Left renal cortex interstitium (tissue), 4 donors: Measurements from ENCODE around the gene AHCTF1. TPM values are rescaled to one million over a fixed set of nuclear protein-coding genes. Genes with fewer than 3 reads are reported as not detected.
"Not testable (repeated sequence)": the region's sequence is repeated elsewhere in the genome, so short reads cannot be mapped to it uniquely, and the experiment has no call there.

Experiments
- DNase-seq, 4 donors: peaks; one replicate each; pipeline ENCODE4 v3.0.0-alpha.2; 2013; ENCODE audit warnings: low read depth in 4 of 4, low spot score in 2 of 4, missing footprints in 1 of 4
- polyA plus RNA-seq, 4 donors: library from polyadenylated mRNA; unstranded; fragments of 120-200 nt; gene quantifications; one replicate each; pipeline ENCODE4 v1.2.1, GENCODE V29; 2013; ENCODE audit not compliant: insufficient read length in 4 of 4

The AHCTF1 gene
- polyA plus RNA-seq, 4 donors, result 40.3 to 60.1 (median 56.5) TPM

DNA sequence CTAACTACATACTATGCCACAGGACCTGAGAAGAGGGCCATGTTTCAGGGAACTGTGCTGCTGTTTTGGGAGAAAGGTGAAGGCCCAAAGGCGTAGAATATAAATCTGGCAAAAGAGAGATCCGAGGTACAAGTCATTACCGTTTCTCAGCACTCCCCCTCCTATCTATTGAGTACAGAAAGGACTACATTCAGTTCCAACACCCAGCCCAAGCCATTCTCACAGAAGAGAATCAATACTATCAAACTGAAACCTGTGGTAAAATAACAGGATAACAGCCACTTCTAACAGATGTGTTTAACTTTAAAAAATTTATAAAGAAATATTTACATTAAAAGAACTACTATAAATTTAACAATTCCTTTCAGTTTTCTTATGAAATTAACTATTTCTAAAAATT lies 7.8 kb downstream of the AHCTF1 start:
- no peak for DNase-seq

GRCh38 chr1:246923482-246923881 lies 8.3 kb downstream of the AHCTF1 start:
- no peak for DNase-seq

- DNase-seq, result no peak
Measured at GRCh38 chr1:246921481-246921880, 10.3 kb downstream of the AHCTF1 start.

GRCh38 chr1:246919902-246920301 lies 11.8 kb downstream of the AHCTF1 start:
- DNase-seq, result no peak

DNA sequence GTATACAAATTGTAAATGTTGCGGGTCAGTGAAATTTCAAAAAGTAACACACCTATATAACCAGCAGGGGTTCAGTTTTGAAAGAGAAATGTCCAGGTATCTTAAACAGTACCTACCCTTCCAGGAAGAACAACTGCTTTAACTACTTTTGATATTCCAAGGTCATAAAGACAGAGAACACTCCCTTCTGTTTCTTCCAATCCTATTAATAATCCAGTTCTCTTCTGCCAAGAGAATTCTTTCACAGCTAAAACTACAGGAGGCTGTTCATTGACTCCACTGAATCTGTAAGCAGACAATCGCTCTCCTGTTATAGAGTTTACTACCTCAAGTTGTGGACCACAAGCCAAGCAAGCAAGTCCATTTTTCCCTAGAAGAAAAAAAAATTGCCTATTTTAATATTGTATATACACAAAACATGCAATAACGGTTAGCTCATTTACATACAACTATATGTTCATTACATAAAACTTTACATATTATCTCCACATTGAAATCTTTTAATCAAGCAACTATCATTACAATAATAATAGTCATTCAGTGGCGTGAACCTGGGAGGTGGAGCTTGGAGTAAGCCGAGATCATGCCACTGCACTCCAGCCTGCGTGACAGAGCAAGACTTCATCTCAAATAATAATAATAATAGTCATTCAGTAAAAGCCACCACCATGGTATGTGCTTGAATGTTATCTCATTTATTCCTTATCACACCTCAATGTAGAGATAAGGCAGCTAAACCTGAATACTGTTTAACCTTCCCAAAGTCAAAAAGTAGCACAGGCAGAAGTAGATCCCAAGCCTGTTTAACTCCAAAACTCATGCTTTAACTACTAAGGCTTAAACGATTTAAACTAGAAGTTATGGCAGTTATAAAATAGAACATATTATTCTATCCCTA lies 15.5 kb downstream of the AHCTF1 start:
- not testable (repeated sequence) for DNase-seq

DNA sequence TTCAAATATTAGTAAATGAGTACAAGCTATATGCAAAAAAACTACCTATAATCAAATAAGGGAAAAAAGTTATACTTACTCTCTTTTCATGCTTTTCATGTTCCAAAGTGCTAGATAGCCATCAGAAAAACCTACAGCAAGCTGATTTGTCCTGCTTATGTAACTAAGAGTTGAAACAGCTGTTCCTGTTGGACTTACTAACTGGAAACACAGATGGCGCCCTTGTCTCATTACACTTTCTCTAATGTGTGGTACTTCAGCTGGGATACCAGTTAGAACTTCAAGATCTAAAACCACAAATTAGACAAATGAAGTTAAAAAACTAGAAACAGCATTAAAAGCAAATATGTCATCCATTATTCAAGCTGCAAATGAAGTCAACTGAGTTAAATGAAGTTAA lies 24.3 kb downstream of the AHCTF1 start:
- peak in 2 of 4 donors; percentile 8 to 45 for DNase-seq

DNA sequence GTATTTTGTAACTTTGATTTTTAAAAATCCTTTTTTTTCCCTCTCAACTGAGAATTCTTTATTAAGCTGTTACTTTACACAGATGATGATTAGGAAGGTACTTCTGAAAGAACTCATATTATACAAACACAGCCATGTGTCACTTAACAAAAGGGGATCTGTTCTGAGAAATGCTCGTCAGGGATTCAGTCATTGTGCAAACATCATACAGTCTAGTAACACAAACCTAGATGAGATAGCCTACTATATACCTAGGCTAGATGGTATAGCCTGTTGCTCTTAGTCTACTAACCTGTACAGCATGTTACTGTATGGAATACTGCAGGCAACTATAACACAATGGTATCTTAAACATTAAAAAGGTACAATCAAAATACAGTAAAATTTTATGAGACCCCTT lies 24.9 kb downstream of the AHCTF1 start:
- DNase-seq, result no peak

- DNase-seq, result no peak
Measured at GRCh38 chr1:246901874-246902273, 29.9 kb downstream of the AHCTF1 start.

GRCh38 chr1:246897302-246897701 lies 34.4 kb downstream of the AHCTF1 start:
- no peak for DNase-seq

DNA sequence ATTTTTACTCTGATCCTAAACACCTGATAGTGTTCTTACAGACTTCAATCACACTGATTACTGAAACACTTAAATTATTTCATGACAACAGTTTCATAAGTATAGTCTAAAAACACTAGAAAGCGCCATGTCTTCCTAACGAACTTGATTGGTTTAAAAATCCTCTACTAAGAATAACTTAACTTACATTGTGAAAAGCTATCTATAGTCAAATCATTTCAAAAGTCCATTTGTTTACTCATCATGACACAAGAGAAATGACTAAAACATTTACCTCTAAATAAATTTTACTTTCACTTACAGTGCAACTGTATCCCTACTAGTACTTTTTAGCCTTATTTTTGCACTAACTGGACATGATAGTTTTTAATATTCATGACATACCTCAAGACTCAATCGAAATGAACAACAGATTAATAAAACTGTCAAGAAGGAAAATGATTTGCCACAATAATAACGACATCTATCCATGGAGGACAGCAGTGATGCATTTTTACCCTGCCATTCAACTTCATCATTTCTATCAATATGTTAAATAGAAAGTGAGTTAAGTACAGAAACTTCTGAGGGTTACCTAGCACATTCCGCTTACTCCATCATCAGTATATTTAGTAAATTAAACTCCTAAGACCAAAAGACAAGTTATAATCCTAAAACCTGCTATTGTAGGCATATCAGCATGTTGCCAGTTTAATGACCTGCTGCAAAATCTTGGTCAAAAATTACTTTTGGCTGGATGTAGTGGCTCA lies 38.4 kb downstream of the AHCTF1 start:
- DNase-seq, result no peak

GRCh38 chr1:246891105-246891504 lies 40.6 kb downstream of the AHCTF1 start:
- DNase-seq, result no peak

- DNase-seq, result no peak
Measured at GRCh38 chr1:246888522-246888921, 43.2 kb downstream of the AHCTF1 start.

- not testable (repeated sequence) for DNase-seq
Measured at GRCh38 chr1:246885389-246885788, 46.4 kb downstream of the AHCTF1 start.

GRCh38 chr1:246878551-246878950 lies 53.2 kb downstream of the AHCTF1 start:
- no peak for DNase-seq

DNA sequence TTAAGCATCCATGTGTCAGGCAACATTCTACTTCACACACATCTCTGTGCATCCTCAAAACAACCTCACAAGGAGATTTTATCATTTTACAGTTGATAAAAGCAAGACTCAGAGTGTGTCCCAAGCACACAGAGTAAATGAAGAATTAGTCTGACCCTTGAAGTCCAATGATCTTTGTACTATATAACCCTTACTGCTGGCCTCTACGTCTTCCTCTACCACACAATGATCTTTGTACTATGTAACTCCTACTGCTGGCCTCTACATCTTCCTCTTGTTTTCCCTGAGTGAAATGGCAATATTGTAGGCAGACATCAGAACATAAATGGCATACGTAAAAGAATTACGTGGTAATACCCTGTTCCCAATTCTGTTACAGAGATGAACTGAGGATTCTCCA lies 55.3 kb downstream of the AHCTF1 start:
- no peak for DNase-seq

- DNase-seq, result no peak
Measured at GRCh38 chr1:246875041-246876026, 56.4 kb downstream of the AHCTF1 start.

GRCh38 chr1:246865921-246866320 lies 65.8 kb downstream of the AHCTF1 start:
- DNase-seq, result no peak

DNA sequence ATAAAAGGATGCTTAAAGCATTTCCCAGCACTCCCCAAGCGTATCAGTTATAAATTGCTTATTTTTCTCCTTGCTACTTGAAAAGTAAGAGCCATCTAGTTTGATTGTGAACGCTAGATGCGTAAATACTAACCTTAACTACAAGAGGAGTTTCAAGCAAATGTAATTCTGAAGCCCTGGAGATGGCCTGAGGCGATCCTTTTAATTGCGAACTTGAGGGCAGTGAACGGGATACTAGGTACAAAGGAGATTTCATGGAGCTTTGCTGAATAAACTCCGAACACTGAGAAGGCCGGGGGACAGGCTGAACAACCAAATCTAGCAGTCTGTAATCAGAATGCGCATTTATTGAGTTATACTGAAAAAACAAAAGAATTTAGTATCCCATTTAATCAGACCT lies 68.0 kb downstream of the AHCTF1 start:
- not testable (repeated sequence) for DNase-seq

DNA sequence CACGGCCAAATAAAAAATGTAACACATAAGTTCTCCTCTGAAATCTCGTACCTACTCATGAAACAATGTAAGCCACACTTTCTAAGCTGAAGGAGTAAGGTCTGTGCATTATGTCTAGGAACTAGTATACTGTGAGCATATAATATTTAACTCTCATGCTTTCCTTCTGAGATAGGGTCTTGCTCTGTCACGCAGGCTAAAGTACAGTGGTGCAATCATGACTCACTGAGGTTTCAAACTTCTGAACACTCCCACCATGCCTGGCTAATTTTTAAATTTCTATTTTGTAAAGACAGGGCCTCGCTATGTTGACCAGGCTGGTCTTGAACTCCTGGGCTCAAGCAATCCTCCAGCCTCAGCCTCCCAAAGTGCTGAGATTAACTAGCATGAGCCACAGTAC lies 71.3 kb downstream of the AHCTF1 start:
- DNase-seq, result no peak

DNA sequence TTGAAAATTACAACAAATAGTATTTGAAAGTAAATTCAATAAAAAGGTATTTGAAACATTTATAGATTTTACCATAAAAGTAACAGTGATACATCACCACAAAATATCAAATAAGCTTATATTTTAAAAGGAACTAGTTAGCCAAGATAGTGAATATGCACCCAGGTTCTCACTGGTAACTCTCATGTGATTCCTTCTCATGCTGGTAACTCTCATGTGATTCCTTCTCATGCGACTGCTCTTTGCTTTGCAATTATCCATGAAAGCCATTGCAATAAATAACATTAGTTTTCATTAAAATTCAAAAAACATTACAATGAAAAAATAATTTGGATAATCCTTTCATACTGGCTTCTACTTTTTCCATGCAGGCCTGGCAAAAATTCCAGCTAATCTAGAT lies 75.4 kb downstream of the AHCTF1 start:
- no peak for DNase-seq

DNA sequence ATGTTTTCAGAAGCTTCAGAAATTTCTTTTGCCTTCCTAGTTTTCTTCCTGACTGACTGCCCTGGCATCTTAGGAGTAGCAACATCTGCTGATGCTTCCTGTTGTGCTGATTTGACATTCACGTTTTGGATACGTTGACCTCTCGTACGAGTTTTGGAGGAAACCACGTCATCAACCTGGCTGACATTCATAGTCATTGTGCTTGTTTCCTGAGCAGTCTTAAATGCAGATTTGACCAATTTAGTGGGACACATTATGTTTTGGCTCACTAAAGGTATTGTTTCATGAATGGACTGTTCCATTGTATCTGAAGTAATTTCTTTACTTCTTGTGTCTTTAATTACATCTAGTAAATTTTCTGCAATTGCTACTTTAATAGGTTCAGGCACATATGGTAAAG lies 81.1 kb downstream of the AHCTF1 start:
- not testable (repeated sequence) for DNase-seq
